ENCODE data around the gene JAG1.

JAG1 gene

GRCh38 chr20:10671221-10671918, 2.4 kb downstream of the JAG1 start:
- peak; percentile 94 for DNase-seq (ENCODE audit: low read depth)
- H3K4me3 ChIP-seq (ENCODE audit: control insufficient read depth, low read depth, low read length) = peak overlapping the region; percentile 60
- peak; percentile 63 for TF ChIP-seq CTCF (conservative IDR thresholded peaks at IDR 0.05; ENCODE audit: control insufficient read depth, insufficient read depth, low read depth, low read length)

- TF ChIP-seq CTCF (conservative IDR thresholded peaks at IDR 0.05; ENCODE audit: control insufficient read depth, insufficient read depth, low read depth, low read length) = no peak
- H3K4me3 ChIP-seq (ENCODE audit: control insufficient read depth, low read depth, low read length) = peak overlapping the region; percentile 6
- DNase-seq (ENCODE audit: low read depth) = no peak
Observed at GRCh38 chr20:10670501-10671220, 3.1 kb downstream of the JAG1 start.

GRCh38 chr20:10669843-10670446, 3.9 kb downstream of the JAG1 start:
- DNase-seq (ENCODE audit: low read depth) = no peak
- H3K4me3 ChIP-seq (ENCODE audit: control insufficient read depth, low read depth, low read length) = no peak overlapping the region
- TF ChIP-seq CTCF (conservative IDR thresholded peaks at IDR 0.05; ENCODE audit: control insufficient read depth, insufficient read depth, low read depth, low read length) = no peak

- no peak for TF ChIP-seq CTCF (conservative IDR thresholded peaks at IDR 0.05; ENCODE audit: control insufficient read depth, insufficient read depth, low read depth, low read length)
- no peak overlapping the region for H3K4me3 ChIP-seq (ENCODE audit: control insufficient read depth, low read depth, low read length)
- DNase-seq (ENCODE audit: low read depth) = no peak
Observed at GRCh38 chr20:10668677-10669368, 5.0 kb downstream of the JAG1 start.

- no peak for TF ChIP-seq CTCF (conservative IDR thresholded peaks at IDR 0.05; ENCODE audit: control insufficient read depth, insufficient read depth, low read depth, low read length)
- no peak for DNase-seq (ENCODE audit: low read depth)
- H3K4me3 ChIP-seq (ENCODE audit: control insufficient read depth, low read depth, low read length) = no peak overlapping the region
Observed at GRCh38 chr20:10667560-10668167, 6.1 kb downstream of the JAG1 start.

GRCh38 chr20:10667077-10667401, 6.8 kb downstream of the JAG1 start:
- no peak for DNase-seq (ENCODE audit: low read depth)
- no peak overlapping the region for H3K4me3 ChIP-seq (ENCODE audit: control insufficient read depth, low read depth, low read length)

More at GRCh38 chr20:10667077-10667401, 6.8 kb downstream of the JAG1 start:
- TF ChIP-seq CTCF (conservative IDR thresholded peaks at IDR 0.05; ENCODE audit: control insufficient read depth, insufficient read depth, low read depth, low read length) = no peak

Measured in fibroblast of mammary gland (primary cell).